HG03175 (cell line): ENCODE results near the gene DNAJC8.

Source experiments
- ATAC-seq: cut with Tn5 transposase; IDR thresholded peaks from one replicate; pipeline ENCODE4 v1.9.1; 2021; ENCODE audit warnings: mild to moderate bottlenecking, moderate library complexity; ENCODE audit not compliant: unreplicated experiment

Gene DNAJC8

DNA sequence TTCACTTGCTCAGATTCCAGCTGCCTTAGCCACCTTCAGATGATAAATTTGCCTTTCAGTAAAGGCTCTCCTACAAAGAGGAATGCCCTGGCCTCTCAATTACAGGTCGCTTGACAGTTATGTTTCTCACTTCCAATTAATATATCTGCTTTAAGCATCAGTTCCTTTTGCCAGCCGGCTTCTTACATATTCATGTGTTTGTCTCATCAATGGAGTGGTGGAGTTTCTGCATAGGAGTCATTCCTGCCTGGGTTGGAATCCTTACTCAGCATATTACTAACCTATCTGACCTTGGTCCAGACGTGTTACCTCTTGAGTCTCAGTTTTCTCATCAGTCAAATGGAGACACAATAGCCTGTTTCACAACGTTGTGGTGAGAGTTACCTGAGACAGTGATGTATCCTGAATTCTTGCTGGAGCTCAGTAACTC lies 17.1 kb upstream of the DNAJC8 start:
- ATAC-seq, result no peak

DNA sequence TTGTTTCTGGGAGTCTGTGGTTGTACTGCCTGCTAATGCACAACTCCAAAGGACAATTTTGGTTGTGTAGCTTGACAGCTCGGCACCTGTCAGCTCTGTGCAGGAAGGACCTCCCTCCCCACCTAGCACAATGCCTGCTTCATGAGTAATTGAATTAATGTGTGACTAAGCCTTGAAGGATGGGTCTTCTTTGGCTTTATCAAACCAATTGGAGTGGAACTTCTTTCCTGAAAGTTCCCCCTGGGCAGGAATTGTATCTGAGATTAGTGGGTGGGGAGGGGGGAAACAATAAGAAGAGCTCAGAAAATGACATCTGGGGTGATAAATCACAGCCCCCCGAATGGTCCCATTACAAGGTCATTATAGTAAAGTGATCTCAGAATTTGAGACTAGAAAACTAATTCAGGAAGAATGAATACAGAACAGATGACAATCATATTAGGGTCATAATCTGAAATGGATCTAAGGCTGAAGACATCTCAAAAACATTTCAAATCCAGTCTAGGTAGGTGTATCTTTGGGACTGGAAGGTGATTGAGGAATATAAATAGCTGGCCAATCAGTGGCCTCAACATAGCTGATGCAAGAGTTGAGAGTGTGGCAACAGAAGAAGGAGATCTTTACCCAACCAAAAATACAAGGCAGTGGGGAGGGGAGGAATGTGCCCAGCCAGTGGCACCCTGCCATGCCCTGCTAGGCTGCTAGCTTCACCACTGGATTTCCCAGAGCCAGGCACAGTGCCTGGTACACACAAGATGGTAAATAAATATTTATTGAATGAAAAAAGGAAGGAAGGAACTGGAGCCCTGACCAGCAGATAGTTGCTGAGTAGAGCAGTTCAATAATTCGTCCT lies 16.4 kb upstream of the DNAJC8 start:
- no peak for ATAC-seq

DNA sequence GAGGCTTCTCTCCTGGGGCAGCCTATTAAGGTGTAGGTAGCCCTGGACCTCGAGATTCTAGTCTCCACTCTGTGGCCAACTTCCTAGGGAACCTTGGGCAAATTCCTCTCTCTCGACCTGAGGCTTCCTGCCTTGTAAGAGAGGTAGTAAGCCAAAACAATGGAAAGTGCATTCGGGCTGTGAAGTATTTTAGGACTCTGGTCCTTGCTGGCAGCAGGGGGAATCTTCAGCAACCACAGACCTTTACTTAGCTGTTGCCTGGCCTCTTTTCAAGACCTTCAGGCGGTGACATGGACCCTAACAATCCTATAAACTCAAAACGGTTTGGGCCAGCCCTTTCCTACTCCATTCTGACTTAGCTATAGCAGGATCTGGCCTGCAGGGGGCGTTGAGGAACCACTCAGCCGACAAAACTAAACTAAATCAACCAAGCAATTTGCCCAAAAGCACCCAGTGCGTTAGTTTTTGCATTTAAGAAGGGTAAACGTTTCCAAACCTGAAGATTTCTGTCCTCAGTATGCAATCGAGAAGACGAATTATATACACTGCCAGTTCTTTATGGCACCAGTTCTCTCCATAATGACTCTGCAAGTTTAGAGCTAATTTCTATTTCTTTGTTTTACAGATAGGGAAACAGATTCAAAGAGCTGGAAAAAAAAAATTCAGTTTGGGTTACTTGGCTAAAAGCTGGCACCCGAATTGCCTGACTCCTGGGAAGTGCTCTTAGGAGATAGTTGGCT lies 15.6 kb upstream of the DNAJC8 start:
- ATAC-seq, result no peak

DNA sequence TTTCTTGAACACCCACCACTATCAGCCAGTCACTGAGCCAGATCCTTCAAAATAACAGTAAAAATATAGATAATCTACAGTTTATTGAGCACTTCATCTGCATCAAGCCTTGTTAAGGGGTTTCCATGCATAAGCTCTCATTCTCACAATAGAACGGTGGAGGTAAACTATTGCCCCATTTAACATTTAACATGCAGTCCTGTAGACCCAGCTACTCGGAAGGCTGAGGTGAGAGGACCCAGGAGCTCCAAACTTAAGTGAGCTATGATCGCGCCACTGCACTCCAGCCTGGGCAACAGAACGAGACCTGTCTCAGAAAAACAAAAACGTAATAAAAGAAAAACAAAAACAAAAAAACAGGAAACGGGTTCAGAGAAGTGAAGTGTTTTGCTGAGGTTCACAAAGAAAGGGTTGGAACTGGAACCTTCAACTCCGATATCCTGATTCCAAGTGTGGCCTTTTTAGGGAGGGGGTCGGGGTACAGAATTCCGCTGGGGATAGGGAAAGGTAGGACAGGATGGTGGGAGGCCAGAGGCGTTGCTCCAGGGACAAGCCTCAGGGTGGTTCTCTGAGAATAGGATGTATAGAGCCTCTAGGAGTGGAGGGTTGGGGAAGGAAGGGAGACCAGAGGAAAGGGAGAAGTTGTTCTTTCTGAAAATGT lies 14.9 kb upstream of the DNAJC8 start:
- no peak for ATAC-seq

DNA sequence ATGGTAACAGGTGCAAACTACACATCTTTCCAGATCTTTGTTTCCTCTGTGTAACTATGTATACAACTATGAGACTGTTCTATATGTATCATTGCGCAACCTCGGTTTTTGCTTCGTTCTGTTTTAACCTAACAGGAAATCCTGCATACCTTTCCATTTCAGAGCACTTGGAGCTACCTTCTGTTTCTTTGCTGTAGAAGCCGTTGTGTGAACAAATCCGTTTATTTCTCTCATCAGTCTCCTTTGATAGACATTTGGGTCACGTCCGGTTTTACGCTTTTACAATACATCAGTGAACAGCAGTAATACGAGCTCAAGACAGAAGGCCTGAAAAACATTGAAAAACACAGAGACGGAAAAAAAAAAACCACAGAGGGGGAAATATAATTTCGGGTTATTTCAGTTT lies 13.6 kb upstream of the DNAJC8 start:
- ATAC-seq, result no peak

DNA sequence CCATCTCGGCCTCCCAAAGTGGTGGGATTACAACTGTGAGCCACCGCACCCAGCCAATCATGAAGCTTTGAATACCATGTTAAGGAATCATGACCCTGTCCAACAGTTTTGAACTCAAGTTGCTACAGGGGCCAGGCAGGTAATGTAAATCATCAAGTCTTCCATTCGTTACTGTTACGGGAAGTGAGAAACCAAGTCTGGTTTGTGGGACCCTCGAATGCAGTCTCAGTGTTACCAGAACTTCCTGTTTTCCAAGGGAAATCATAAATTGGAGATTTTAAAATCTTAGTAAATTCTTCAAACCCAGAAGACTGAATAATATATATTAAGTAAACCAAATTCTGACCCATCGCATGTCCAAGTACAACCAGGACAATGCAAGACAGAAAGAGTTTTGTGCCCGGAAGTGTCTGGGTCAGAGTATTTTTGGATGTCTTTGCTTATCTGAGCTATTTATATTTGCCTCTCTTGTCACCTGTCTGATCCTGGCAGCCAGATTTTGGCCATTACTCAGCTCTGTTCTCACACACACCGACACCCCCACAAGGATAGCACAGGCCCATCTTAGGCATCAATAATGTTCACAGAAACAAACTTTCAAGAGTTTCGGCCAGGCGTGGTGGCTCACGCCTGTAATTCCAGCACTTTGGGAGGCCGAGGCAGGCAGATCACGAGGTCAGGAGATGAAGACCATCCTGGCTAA lies 11.9 kb upstream of the DNAJC8 start:
- ATAC-seq, result no peak

DNA sequence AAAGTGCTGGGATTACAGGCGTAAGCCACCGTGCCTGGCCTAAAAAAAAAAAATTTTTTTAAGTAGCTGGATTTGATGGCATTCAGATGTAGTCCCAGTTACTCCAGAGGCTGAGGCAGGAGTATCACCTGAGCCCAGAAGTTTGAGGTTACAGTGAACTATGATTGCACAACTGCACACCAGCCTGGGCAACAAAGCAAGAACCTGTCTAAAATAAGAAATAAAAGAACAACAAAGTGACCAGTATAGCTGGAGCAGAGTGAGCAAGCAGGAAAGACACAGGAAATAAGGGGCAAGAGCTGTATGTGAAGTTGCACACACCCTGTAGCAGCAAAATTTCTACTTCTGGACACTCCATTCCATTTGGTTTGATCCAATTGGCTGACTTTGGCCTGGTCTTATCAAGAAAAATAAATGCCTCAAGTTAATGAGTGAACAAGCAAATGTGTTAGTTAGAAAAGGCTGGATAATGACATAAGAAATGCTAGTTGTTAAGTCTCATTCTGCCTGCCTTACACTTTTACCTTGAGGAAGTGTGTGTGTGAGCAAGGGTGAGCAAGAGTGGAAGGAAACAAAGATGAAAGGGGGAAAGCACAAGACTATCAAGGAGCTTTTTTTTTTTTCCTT lies 11.0 kb upstream of the DNAJC8 start:
- ATAC-seq, result no peak

DNA sequence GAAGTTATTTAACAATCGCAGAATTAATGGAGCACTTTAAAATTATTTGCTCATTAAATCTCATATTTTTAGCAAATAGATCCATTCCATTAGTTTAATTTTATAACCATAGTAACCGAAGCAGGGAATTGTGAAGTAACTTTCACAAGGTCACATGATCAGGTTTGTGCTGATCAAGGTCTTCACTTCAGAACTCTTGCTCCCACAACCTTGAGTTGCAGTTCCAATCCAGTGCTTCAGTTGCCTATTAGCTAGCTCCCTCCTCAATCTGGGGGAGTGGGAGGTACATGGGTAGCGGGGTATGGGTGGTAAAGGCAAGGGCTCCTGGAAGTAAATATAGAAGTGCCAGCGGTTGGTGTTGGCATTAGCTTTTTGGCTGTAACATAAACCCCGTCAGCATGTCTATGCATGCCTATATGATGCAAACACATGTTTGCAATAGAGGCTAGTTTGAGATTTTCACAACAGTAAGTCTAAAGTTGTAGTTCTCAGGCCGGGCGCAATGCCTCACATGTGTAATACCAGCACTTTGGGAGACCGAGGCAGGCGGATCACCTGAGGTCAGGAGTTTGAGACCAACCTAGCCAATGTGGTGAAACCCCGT lies 8.9 kb upstream of the DNAJC8 start:
- no peak for ATAC-seq

DNA sequence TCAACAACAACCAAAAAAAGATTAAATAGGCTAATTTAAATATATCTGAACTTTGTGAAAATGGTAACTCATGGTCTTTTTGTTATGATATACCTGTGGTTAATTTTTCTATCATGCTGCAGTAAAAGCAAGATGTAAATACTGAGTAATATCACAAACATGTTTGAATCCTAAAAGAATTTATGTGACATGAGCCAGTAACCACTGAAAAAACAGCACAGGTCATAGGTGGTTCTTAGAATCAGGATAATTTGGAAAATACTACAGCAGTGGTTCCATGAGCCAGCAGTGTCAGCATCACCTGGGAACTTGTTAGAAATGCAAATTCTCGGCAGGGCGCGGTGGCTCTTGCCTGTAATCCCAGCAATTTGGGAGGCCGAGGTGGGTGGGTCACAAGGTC lies 7.2 kb upstream of the DNAJC8 start:
- no peak for ATAC-seq

DNA sequence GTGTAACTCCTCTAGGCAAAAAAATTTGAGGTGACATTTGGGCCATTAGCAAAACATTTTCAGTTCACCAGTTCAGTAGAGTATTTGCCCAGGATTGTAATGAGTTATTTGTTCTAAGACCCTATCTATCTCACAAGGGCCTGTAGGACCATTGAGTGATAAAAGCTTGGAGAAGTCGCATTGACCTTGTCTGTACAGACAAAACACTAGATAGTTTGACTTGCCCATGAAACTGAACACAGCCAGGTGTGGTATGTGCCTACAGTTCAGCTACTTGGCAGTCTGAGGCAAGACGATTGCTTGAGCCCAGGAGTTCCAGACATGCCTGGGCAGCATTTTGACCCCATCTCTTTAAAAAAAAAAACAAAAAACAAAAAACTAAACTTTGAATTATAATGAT lies 6.2 kb upstream of the DNAJC8 start:
- no peak for ATAC-seq

DNA sequence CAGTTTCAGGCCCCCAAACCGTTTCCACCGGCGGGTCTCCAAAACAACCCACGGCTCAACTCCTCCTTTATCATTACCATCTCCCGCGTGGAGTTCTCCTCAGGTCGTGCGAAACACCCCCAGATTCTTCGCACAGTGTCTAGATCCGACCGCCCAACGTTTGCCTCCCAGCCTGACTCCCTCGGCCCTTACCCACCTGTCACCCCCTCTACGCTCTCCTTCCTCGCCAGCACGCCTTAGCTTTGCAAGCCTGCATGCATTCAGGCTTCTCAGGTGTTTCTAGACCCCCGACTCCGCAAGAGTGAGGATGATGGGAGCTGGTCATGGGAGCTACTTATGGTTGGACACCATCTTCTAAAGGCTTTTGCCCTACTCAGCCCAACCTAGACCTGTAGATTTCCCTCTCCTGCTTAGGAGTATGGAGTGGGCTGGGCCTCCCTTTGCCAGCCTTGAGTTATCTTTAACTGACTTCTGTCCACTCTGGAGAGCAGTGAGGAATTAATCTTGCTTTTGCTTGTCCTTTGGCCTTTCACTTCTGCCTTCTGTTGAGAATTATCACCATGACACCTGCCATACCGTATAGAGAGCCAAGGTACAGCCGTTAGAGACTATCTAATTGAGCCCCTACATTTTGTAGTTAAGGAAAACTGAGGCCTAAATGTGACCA lies 4.0 kb upstream of the DNAJC8 start:
- ATAC-seq, result no peak

DNA sequence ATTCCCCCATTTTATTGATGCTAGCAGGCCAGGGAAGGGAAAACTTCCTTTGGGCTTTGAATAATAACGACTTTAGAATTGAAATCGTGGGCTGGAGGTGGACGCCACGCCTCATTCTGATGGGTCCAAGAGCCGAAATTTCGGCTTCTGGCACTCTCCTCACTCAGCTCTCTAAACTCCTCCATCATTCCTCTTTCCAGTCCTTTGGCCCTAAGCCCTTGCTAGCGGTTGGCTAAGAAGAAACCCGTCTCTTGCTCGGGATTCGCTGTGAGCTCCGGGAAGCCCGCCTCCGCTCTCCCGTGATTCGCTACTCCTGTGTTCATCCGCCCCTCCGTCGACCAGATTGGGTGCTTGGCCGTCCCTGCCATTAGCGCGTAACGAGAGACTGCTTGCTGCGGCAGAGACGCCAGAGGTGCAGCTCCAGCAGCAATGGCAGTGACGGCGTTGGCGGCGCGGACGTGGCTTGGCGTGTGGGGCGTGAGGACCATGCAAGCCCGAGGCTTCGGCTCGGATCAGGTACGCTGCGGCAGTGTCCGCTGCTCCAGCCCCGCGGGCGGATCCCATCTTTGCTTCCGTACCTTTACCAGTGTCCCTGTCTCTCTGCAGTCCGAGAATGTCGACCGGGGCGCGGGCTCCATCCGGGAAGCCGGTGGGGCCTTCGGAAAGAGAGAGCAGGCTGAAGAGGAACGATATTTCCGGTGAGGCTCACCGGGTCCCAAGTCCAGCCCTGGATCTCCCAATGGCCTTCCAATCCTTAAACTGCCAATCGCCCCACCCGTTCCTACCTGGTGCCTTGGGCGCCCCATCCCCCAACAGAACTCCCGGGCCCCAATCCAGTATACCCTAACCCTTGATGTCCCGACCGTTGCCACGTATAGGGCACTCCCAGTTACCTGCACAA lies 3.2 kb upstream of the DNAJC8 start, which contains the start of gene ATP5IF1:
TSS of gene ATP5IF1 (plus strand) at position 370 of the 901 bp plus-strand sequence. CDS start at position 430, 60 bp downstream.
- ATAC-seq, result peak; percentile 81

DNA sequence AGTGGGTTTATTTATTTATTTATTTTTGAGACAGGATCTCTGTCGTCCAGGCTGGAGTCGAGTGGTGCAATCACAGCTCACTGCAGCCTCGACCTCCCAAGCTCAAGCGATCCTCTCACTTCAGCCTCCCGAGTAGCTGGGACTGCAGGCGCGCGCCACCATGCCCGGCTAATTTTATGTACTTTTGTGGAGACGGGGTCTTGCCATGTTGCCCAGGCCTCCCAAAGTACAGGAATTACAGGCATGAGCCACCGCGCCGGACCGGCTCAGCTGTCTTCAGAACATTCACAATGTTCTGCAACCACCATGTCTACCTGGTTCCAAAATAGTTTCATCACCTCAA lies 406 bp upstream of the DNAJC8 start:
- ATAC-seq, result no peak

DNA sequence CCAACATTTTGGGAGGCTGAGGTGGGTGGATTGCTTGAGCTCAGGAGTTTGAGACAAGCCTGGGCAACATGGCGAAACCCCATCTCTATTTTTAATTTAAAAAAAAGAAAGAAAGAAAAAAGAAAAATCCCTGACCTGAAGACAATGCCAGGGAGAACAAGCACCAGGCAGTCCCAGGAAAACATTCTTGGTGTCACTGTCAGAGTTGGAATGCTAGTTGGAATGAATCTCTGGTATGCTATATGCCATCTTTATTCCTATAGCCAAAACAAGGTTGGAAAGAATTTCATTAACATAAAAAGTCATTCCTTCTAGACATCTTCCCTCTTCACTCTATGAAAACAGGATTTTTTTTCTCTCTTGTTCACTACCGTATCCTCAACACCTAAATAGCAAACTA lies 2.8 kb downstream of the DNAJC8 start:
- ATAC-seq, result no peak

DNA sequence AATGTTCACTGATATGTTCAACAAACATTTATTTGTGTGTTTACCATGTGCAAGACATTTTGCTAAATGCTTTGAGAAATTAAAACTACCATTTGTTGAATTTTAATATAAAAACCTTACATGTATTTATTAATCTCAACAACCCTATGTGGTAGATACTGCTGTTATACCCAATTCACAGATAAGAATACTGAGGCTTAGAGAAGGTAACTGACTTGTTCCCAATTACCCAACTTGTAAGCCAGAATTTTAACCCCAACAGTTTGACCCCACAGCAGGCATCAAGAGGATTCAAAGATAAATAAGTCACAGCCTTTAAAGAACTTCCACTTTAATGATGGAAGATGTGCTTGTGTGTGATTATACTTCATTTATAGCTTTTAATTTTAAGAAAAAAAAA lies 3.7 kb downstream of the DNAJC8 start:
- ATAC-seq, result no peak

DNA sequence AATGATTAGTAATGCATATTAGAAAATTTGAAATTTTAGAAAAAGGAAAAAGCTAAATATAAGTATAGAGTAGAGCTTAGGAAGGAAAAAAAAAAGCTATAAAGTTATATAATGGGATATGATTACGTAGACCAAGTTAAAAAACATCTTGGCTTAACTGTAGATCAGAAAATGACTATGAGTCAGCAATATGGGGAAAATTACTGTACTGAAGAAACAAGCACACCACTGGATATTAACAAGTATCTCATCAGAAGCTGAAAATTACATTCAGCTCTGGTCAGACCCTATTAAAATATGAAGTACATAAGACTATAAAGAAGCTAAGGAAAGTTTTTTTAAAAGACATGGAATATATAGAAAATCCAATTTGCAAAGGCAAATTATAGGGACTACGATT lies 19.5 kb downstream of the DNAJC8 start:
- no peak for ATAC-seq

DNA sequence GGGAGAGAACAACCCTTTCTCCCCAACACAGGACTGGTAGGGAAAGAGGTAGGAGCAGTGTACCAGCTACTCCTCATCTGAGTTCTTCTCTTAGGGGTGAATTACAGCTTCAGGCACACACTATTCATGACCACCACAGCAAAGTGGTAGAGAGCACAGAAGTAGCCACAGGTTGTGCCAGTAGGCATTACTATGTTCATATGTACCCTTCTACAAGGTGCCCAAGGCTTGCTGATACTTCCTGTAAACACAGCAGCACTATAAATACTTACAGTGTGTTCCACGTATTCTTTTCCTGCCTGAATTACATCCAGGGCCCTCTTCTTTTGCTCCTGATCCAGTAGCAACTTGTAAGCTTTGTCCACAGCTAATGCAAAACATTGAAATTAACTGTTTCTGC lies 23.1 kb downstream of the DNAJC8 start:
- ATAC-seq, result no peak

DNA sequence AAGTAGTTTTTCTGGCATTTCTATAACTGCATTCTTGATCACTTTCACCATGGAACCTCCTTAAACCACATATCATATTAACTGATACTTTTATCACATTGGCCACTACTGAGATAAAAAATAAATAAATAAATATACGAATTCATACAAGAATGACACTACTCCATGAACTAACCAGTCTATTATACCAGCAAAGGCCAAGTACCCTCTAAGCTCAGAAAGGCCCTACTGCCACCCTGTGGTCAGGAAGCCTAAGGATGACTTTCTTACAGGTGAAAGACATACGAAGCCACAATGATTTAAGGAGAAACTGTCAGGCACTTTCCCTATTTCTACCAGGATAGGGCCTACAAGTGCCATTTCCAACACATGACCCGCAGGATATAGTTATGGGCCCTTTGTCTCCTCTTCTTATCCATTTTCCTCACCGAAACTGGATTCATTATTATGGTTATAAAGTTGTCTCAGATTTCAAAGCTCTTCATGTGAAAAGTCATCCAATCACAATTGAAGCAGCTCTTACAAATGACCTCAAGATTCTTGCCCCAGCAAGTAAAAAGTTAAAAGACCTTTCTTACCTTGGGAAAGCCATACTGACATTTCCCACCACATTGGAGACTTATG lies 23.9 kb downstream of the DNAJC8 start:
- ATAC-seq, result no peak
